Body of pancreas (tissue), 4 donors: ENCODE measurements around the gene KANK4.

Experiments
- POLR2A ChIP-seq, 3 donors: fragments of 450-650 bp; IDR thresholded peaks; one replicate each; pipeline ENCODE4 v1.6.1; 2016; ENCODE audit warnings: antibody characterized with exemption in 3 of 3, mild to moderate bottlenecking in 2 of 3
- TF ChIP-seq, protein P1 (sequence below), 7 experiments: fragments of 450-650 bp in 4 of 7; fragments of 200-600 bp in 3 of 7; sonication (generic) in 3 of 7; IDR thresholded peaks; one replicate each; pipeline ENCODE4 v1.5.1; 2016 to 2019; ENCODE audit warnings: antibody characterized with exemption in 7 of 7

DNA sequence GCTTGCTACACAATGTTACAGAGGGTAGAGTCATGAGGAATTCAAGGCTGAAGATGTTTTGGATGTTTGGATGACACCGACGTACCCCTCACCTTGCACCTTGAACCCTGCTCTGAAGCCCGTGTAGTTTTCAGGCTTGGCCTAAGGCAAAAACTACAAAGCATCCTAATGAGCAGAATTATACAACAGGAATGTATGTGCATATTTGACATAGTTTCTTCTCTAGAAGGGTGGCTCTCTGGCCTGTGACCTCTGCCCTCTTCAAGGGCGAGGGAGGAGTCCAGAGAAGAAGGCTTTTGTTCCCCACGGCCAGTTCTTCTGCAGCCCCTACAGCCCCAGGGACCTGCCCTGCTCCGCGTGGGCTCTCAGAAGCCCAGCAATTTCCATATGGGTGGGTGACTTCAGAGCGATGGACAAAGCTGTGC, 81.3 kb downstream of the KANK4 start:
- TF ChIP-seq, protein P1, sequence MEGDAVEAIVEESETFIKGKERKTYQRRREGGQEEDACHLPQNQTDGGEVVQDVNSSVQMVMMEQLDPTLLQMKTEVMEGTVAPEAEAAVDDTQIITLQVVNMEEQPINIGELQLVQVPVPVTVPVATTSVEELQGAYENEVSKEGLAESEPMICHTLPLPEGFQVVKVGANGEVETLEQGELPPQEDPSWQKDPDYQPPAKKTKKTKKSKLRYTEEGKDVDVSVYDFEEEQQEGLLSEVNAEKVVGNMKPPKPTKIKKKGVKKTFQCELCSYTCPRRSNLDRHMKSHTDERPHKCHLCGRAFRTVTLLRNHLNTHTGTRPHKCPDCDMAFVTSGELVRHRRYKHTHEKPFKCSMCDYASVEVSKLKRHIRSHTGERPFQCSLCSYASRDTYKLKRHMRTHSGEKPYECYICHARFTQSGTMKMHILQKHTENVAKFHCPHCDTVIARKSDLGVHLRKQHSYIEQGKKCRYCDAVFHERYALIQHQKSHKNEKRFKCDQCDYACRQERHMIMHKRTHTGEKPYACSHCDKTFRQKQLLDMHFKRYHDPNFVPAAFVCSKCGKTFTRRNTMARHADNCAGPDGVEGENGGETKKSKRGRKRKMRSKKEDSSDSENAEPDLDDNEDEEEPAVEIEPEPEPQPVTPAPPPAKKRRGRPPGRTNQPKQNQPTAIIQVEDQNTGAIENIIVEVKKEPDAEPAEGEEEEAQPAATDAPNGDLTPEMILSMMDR (IDR thresholded peaks at IDR 0.05) = no peak
- TF ChIP-seq POLR2A (IDR thresholded peaks at IDR 0.05) = no peak
